DND-41 (cell line): ENCODE data around the gene ZC3H6.
A peak's percentile ranks its signal among the peaks of the same experiment; 100 is the strongest.

Experiments
- ATAC-seq: fragments of 200-7000 bp; cut with Tn5 transposase; 3 replicates; pipeline ENCODE4 v1.9.1; 2021; ENCODE audit warnings: low read depth; ENCODE audit not compliant: insufficient read depth
- DNase-seq: peaks from one replicate; pipeline ENCODE4 v3.0.0-alpha.2; 2020
- H2AFZ ChIP-seq: 2 replicates; pipeline ENCODE4 v1.6.0; 2012; ENCODE audit warnings: low read depth, low read length
- H3K27ac ChIP-seq: 2 replicates; pipeline ENCODE4 v1.5.1; 2012; ENCODE audit warnings: low read length, inconsistent platforms
- H3K27me3 ChIP-seq: fragments of 200-600 bp; sonication (generic); 2 replicates; pipeline ENCODE4 v1.6.0; 2012; ENCODE audit warnings: low read length, mild to moderate bottlenecking, inconsistent platforms; ENCODE audit not compliant: insufficient read depth, poor library complexity
- H3K36me3 ChIP-seq: 2 replicates; pipeline ENCODE4 v1.5.1; 2012; ENCODE audit warnings: low read length, inconsistent platforms; ENCODE audit not compliant: insufficient read depth
- H3K4me1 ChIP-seq: 2 replicates; pipeline ENCODE4 v1.5.1; 2012; ENCODE audit warnings: mild to moderate bottlenecking, low read length; ENCODE audit not compliant: insufficient read depth
- H3K4me2 ChIP-seq: 2 replicates; pipeline ENCODE4 v1.6.0; 2012; ENCODE audit warnings: mild to moderate bottlenecking, moderate library complexity, low read length, inconsistent platforms; ENCODE audit not compliant: insufficient read depth
- H3K4me3 ChIP-seq, 2 experiments: fragments of 200-600 bp in 1 of 2; shearing (Covaris generic) in 1 of 2; 2 replicates each; pipeline ENCODE4 v1.5.1; 2012 to 2016; ENCODE audit warnings: inconsistent platforms in 2 of 2, low read length in 2 of 2, mild to moderate bottlenecking in 2 of 2, low read depth in 1 of 2, moderate library complexity in 1 of 2
- H3K79me2 ChIP-seq: 2 replicates; pipeline ENCODE4 v1.6.0; 2012; ENCODE audit warnings: low read length, inconsistent platforms; ENCODE audit not compliant: insufficient read depth
- H3K9ac ChIP-seq: 2 replicates; pipeline ENCODE4 v1.6.0; 2012; ENCODE audit warnings: low read depth, mild to moderate bottlenecking, inconsistent platforms, low read length, moderate library complexity
- H3K9me3 ChIP-seq: 2 replicates; pipeline ENCODE4 v1.5.1; 2012; ENCODE audit warnings: low read length, moderate library complexity, mild to moderate bottlenecking, inconsistent platforms; ENCODE audit not compliant: insufficient read depth, severe bottlenecking
- H4K20me1 ChIP-seq: 2 replicates; pipeline ENCODE4 v1.6.0; 2012; ENCODE audit warnings: low read length; ENCODE audit not compliant: insufficient read depth
- EZH2 ChIP-seq: IDR thresholded peaks from 3 replicates; pipeline ENCODE4 v1.6.1; 2012; ENCODE audit warnings: borderline replicate concordance, low read depth, mild to moderate bottlenecking, moderate library complexity, low read length, inconsistent platforms; ENCODE audit not compliant: severe bottlenecking
- TF ChIP-seq, protein P1 (sequence below): IDR thresholded peaks from 2 replicates; pipeline ENCODE4 v1.5.1; 2012; ENCODE audit warnings: borderline replicate concordance, low read length, moderate library complexity, mild to moderate bottlenecking; ENCODE audit not compliant: poor library complexity, severe bottlenecking; ENCODE audit errors: extremely low read depth

The ZC3H6 gene

DNA sequence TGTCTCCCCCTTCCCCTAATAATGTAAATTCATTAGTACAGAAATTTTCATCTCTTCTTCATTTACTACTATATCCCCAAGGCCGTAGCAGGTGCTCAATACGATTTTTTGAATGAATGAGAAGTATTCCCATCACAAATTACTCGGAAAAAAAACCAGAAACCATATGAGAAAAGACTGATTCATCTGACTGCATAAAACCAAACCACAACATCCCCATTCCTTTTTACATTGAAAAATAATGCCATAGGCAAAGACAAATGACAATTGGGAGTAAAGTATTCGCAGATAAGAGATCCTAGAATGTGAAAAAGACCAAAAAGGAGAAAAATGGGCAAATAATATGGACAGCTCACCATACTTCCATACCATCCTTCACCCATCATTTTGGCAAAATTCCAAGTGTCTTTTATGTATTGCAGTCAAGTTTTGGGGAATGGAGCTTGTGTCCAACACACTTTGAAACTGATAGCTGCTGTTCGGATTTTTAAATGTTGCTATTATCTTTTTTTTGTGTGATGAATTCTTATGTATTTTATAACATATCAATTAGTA is 22.1 kb upstream of the ZC3H6 start:
- peaks cover 24% of the 10 kb centered on the region for H3K36me3 ChIP-seq
- no peak for ATAC-seq

DNA sequence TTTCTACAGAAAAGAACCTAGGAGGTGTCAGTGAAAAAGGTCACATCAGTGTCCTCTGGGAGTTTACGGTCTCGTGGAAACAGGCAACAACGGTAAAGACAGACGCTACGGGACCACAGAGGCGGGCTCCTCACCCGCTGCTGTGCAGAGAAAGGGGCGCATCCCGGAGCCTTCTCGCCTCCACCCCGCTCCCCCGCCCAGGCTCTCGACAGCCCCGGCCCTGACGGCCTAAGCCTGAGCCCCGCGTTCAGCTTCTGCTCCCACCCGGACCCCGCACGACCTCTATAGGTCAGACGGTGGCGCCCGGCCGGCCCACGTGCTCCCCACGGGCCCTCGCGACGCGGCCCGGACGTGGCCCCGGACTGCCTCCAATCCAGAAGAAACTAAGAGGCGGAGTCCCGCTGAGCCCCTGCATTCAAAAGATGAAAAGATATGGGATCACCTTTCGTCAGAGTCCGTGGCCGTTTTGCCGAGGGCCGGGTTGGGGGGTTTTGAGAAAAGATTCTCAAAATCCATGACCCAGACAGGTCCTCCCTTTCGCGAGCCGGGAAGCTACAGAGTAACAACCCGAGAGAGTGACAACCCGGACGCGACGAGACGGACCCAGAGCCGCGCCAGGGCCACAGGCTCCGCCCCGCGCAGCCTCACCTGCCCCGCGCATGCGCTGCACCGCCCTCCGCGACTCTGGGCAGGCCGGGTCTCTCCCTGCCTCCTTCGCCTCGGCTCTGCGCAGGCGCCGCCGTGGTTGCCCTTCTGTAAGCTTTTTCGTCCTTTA is 20.7 kb upstream of the ZC3H6 start, which contains the start of gene ZC3H8:
ZC3H8 (minus strand) TSS at position 577 of the 775 bp plus-strand sequence; CDS start at position 516, 61 bp downstream.
- Histone ChIP-seq H3K36me3 (peaks cover 12% of the 10 kb centered on the region; the same call in 1 of the 2 replicates), H3K27me3 (no peaks in the 10 kb centered on the region), H2AFZ (peak within 1 kb of the TSS; percentile 84), H3K9ac (peak within 1 kb of the TSS; percentile 77), H3K79me2 (peaks cover 42% of the 10 kb centered on the region), H3K27ac (peak within 1 kb of the TSS; percentile 76), H3K4me3 (peak within 1 kb of the TSS; percentile 60 to 78), H3K9me3 (no peaks in the 10 kb centered on the region), H3K4me1 (peaks cover 41% of the 10 kb centered on the region), H3K4me2 (peak within 1 kb of the TSS; percentile 83), H4K20me1 (no peaks in the 10 kb centered on the region)
- TF ChIP-seq, protein P1, sequence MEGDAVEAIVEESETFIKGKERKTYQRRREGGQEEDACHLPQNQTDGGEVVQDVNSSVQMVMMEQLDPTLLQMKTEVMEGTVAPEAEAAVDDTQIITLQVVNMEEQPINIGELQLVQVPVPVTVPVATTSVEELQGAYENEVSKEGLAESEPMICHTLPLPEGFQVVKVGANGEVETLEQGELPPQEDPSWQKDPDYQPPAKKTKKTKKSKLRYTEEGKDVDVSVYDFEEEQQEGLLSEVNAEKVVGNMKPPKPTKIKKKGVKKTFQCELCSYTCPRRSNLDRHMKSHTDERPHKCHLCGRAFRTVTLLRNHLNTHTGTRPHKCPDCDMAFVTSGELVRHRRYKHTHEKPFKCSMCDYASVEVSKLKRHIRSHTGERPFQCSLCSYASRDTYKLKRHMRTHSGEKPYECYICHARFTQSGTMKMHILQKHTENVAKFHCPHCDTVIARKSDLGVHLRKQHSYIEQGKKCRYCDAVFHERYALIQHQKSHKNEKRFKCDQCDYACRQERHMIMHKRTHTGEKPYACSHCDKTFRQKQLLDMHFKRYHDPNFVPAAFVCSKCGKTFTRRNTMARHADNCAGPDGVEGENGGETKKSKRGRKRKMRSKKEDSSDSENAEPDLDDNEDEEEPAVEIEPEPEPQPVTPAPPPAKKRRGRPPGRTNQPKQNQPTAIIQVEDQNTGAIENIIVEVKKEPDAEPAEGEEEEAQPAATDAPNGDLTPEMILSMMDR = peak; percentile 16
- no peak for TF ChIP-seq EZH2
- peak; percentile 95 for ATAC-seq
- peak; percentile 94 for DNase-seq

More for the DNA sequence above, 22.1 kb upstream of the ZC3H6 start:
- TF ChIP-seq, protein P1 = no peak
- no peak for TF ChIP-seq EZH2
- Histone ChIP-seq H3K27ac (no peak overlapping the region), H3K4me3 (peak overlapping the region in 1 of 2 experiments; percentile 78; a peak in 1 of 4 replicates), H3K79me2 (peaks cover 42% of the 10 kb centered on the region), H3K4me2 (peak overlapping the region; percentile 83), H2AFZ (no peak overlapping the region), H4K20me1 (no peaks in the 10 kb centered on the region), H3K27me3 (no peaks in the 10 kb centered on the region), H3K9ac (no peak overlapping the region; the same call in 1 of the 2 replicates), H3K9me3 (no peaks in the 10 kb centered on the region), H3K4me1 (peaks cover 39% of the 10 kb centered on the region)
- no peak for DNase-seq

DNA sequence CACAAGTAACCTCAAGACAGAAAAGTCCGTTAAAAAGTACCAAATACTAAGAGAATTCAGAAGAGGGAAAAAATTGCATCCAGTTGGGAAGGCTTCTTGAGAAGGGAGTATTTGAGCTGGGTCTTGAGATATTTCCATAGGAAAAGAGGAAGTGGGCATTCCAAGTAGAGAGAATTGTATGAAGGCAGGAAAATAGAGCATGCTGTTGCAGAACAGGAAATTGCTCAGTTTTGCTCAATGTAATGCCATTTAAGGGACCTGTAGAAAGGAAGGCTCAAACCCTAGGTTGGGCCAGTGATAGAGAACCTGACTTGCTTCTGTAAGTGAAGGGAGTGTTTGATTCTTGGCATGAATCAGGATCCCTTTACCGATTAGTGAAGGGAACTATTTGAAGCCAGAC is 19.5 kb upstream of the ZC3H6 start:
- H4K20me1 ChIP-seq = no peaks in the 10 kb centered on the region
- H3K4me3 ChIP-seq = no peak overlapping the region
- H3K36me3 ChIP-seq = 0 out of 2 replicates have a peak, but pooled peaks cover 2% of the 10 kb centered on the region
- no peak overlapping the region for H3K27ac ChIP-seq
- no peak for ATAC-seq
- H2AFZ ChIP-seq = peak overlapping the region; percentile 84; the same call in 1 of the 2 replicates
- no peaks in the 10 kb centered on the region for H3K27me3 ChIP-seq
- DNase-seq = no peak
- H3K9me3 ChIP-seq = no peaks in the 10 kb centered on the region
- no peak for TF ChIP-seq EZH2
- peaks cover 36% of the 10 kb centered on the region for H3K79me2 ChIP-seq
- no peak overlapping the region for H3K9ac ChIP-seq
- H3K4me1 ChIP-seq = peaks cover 45% of the 10 kb centered on the region
- H3K4me2 ChIP-seq = peak overlapping the region; percentile 83

DNA sequence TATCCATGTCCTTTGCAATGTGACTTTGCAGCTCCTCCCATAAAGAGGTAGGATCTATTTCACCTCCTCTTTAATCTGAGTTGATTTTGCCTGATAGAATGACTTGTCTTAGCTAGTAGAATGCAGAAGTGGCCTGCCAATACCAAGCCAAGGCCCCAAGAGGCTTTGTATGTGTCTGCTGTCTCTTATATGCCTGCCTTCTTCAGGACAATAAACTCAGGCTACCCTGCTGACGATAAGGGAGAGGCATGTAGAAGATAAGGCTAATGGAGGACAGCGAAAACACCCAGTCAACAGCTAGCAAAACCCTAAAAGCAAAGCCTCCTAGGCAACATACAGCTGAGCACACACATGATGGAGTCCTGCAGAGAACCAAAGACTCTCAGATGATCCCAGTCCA is 18.7 kb upstream of the ZC3H6 start:
- 0 out of 2 replicates have a peak overlapping the region, but pooled peaks have one; percentile 6 for H2AFZ ChIP-seq
- H3K36me3 ChIP-seq = no peaks in the 10 kb centered on the region
- ATAC-seq = no peak
- no peak for DNase-seq
- no peak overlapping the region for H3K4me2 ChIP-seq
- H3K27ac ChIP-seq = no peak overlapping the region
- TF ChIP-seq, protein P1 = no peak
- no peak for TF ChIP-seq EZH2
- H4K20me1 ChIP-seq = no peaks in the 10 kb centered on the region
- peaks cover 28% of the 10 kb centered on the region for H3K79me2 ChIP-seq
- peaks cover 40% of the 10 kb centered on the region for H3K4me1 ChIP-seq
- no peak overlapping the region for H3K4me3 ChIP-seq
- H3K9ac ChIP-seq = no peak overlapping the region
- no peaks in the 10 kb centered on the region for H3K27me3 ChIP-seq
- no peaks in the 10 kb centered on the region for H3K9me3 ChIP-seq
